ENCODE data around the gene ORC5. TPM values are rescaled to one million over a fixed set of nuclear protein-coding genes. Genes with fewer than 3 reads are reported as not detected.
"Not testable (repeated sequence)": the region's sequence is repeated elsewhere in the genome, so short reads cannot be mapped to it uniquely, and the experiment has no call there.

Gene ORC5
- total RNA-seq, 3 donors from 2014 or later: 13.3 to 29.9 (median 26.5) TPM

GRCh38 chr7:104242638-104243037 lies 34.8 kb upstream of the ORC5 start:
- no peaks in the 10 kb centered on the region for H3K36me3 ChIP-seq
- intact Hi-C loops (cut with DNase I; ENCODE audit: low total_unique reads): no loop called here
- H3K4me3 ChIP-seq: no peak overlapping the region
- no peak for DNase-seq (ENCODE audit: low spot score in 2 of 2)
- H3K4me1 ChIP-seq: no peaks in the 10 kb centered on the region
- no peaks in the 10 kb centered on the region for H3K9me3 ChIP-seq
- H3K27me3 ChIP-seq: no peaks in the 10 kb centered on the region
- TF ChIP-seq, protein P1, sequence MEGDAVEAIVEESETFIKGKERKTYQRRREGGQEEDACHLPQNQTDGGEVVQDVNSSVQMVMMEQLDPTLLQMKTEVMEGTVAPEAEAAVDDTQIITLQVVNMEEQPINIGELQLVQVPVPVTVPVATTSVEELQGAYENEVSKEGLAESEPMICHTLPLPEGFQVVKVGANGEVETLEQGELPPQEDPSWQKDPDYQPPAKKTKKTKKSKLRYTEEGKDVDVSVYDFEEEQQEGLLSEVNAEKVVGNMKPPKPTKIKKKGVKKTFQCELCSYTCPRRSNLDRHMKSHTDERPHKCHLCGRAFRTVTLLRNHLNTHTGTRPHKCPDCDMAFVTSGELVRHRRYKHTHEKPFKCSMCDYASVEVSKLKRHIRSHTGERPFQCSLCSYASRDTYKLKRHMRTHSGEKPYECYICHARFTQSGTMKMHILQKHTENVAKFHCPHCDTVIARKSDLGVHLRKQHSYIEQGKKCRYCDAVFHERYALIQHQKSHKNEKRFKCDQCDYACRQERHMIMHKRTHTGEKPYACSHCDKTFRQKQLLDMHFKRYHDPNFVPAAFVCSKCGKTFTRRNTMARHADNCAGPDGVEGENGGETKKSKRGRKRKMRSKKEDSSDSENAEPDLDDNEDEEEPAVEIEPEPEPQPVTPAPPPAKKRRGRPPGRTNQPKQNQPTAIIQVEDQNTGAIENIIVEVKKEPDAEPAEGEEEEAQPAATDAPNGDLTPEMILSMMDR (IDR thresholded peaks at IDR 0.05): no peak
- TF ChIP-seq POLR2A (IDR thresholded peaks at IDR 0.05) (no peak), POLR2AphosphoS5 (IDR thresholded peaks at IDR 0.05) (no peak)
- no peak overlapping the region for H3K27ac ChIP-seq

DNA sequence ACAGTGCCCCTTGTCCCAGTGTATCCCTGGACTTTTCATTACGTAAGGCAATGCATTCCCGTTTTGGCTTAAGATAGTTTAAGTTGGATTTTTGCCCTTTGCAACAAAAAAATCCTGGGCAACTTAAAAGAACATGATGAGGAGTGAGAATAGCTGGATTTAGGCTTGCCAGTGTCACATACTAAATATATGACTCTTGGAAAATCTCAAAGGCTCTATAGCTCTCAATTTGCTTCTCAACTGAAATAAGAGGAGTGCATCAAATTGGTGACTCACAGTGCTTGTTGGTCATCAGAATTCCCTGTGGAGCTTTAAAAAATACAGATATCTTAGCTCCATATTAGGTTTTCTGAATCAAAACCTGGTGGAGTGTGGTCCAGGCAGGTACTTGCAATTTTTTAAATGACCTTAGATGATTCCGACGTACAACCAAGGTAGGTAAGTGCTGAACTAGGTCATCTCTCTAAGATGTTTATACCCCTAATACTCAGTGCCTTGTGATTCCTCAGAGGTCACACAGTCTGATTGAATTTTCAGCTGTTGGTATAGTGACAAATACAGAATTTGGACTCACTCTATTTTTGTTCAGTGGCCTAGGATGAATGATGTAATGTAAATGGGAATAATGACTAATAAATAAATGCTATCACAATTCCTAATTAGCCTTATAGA lies 33.9 kb upstream of the ORC5 start:
- no peak for DNase-seq (ENCODE audit: low spot score in 2 of 2)
- no peaks in the 10 kb centered on the region for H3K4me1 ChIP-seq
- H3K4me3 ChIP-seq: no peak overlapping the region
- H3K36me3 ChIP-seq: no peaks in the 10 kb centered on the region
- TF ChIP-seq POLR2AphosphoS5 (IDR thresholded peaks at IDR 0.05) (no peak), POLR2A (IDR thresholded peaks at IDR 0.05) (no peak)
- TF ChIP-seq, protein P1 (IDR thresholded peaks at IDR 0.05): no peak
- intact Hi-C loops (cut with DNase I; ENCODE audit: low total_unique reads): no loop called here
- H3K27ac ChIP-seq: no peak overlapping the region
- H3K9me3 ChIP-seq: no peaks in the 10 kb centered on the region
- H3K27me3 ChIP-seq: no peaks in the 10 kb centered on the region

DNA sequence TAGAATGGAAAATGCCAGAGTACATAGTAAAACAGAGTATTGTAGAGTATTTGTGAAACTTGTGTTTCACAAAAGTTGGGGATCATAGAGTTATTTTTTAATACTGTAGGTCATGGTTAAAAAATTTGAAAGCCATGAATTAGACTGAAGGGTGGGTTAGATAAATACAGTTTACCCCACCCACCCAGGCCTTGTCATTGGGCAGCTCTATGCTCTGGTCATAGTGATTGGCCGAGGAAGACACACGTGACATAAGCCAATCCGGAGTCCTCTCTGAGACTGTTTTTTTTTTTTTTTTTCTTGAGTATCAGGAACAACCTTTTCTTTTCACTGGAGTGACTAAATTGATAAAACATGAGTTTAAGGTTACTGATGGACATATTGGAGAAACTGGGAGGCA lies 33.3 kb upstream of the ORC5 start:
- DNase-seq (ENCODE audit: low spot score in 2 of 2): no peak
- intact Hi-C loops (cut with DNase I; ENCODE audit: low total_unique reads): no loop called here
- Histone ChIP-seq H3K4me1 (no peaks in the 10 kb centered on the region), H3K27ac (no peak overlapping the region), H3K36me3 (no peaks in the 10 kb centered on the region), H3K4me3 (no peak overlapping the region), H3K9me3 (no peaks in the 10 kb centered on the region), H3K27me3 (no peaks in the 10 kb centered on the region)
- no peak for TF ChIP-seq POLR2AphosphoS5 (IDR thresholded peaks at IDR 0.05)
- TF ChIP-seq, protein P1 (IDR thresholded peaks at IDR 0.05): no peak
- no peak for TF ChIP-seq POLR2A (IDR thresholded peaks at IDR 0.05)

GRCh38 chr7:104240401-104240800 lies 32.6 kb upstream of the ORC5 start:
- intact Hi-C loops (cut with DNase I; ENCODE audit: low total_unique reads): no loop called here
- TF ChIP-seq POLR2AphosphoS5 (IDR thresholded peaks at IDR 0.05): no peak
- no peak for TF ChIP-seq POLR2A (IDR thresholded peaks at IDR 0.05)
- TF ChIP-seq, protein P1 (IDR thresholded peaks at IDR 0.05): no peak
- Histone ChIP-seq H3K9me3 (no peaks in the 10 kb centered on the region), H3K4me1 (no peaks in the 10 kb centered on the region), H3K4me3 (no peak overlapping the region), H3K36me3 (no peaks in the 10 kb centered on the region), H3K27ac (no peak overlapping the region), H3K27me3 (no peaks in the 10 kb centered on the region)
- DNase-seq (ENCODE audit: low spot score in 2 of 2): no peak

GRCh38 chr7:104234990-104235389 lies 27.2 kb upstream of the ORC5 start:
- H3K36me3 ChIP-seq; DNase-seq (ENCODE audit: low spot score in 2 of 2); H3K4me1 ChIP-seq; H3K27ac ChIP-seq; H3K4me3 ChIP-seq; H3K9me3 ChIP-seq; H3K27me3 ChIP-seq: not testable (repeated sequence)
- intact Hi-C loops (cut with DNase I; ENCODE audit: low total_unique reads): loop anchor here (5.0 kb wide), 1 partner anchor 182 kb away; no protein-coding TSS in a partner anchor
